ENCODE results near the gene C1QB.

- no peak for TF ChIP-seq CTCF (IDR thresholded peaks at IDR 0.05)
- no peak for TF ChIP-seq POLR2A (IDR thresholded peaks at IDR 0.05)
- no peak for TF ChIP-seq POLR2AphosphoS5 (IDR thresholded peaks at IDR 0.05)
Observed at GRCh38 chr1:22660716-22661241, 7.7 kb downstream of the C1QB start.

All from prostate gland (tissue), 2 donors.